Ectodermal cell (in vitro differentiated cells): Measurements from ENCODE around the gene LRMDA.
A peak's percentile ranks its signal among the peaks of the same experiment; 100 is the strongest.

ENCODE experiments used
- H3K27ac ChIP-seq: 2 replicates; pipeline ENCODE4 v1.7.0; 2013; ENCODE audit warnings: mild to moderate bottlenecking, low read depth, low read length; ENCODE audit not compliant: insufficient read depth, poor library complexity, severe bottlenecking
- H3K27me3 ChIP-seq: 2 replicates; pipeline ENCODE4 v1.7.0; 2013; ENCODE audit warnings: mild to moderate bottlenecking, low read length; ENCODE audit not compliant: insufficient read depth, control insufficient read depth, poor library complexity, severe bottlenecking
- H3K36me3 ChIP-seq: one replicate; pipeline ENCODE4 v1.7.0; 2013; ENCODE audit warnings: low read length; ENCODE audit not compliant: control insufficient read depth, insufficient read depth
- H3K4me1 ChIP-seq: one replicate; pipeline ENCODE4 v1.7.0; 2013; ENCODE audit warnings: low read length; ENCODE audit not compliant: control insufficient read depth, insufficient read depth
- H3K4me3 ChIP-seq: 2 replicates; pipeline ENCODE4 v1.7.0; 2013; ENCODE audit warnings: low read depth, low read length, control low read depth; ENCODE audit not compliant: insufficient read depth
- H3K9me3 ChIP-seq: 2 replicates; pipeline ENCODE4 v1.7.0; 2013; ENCODE audit warnings: mild to moderate bottlenecking, low read length, moderate library complexity; ENCODE audit not compliant: control insufficient read depth
- WGBS, 2 experiments: methylation state at CpG; one replicate each; pipeline ENCODE4 v1.1.7; 2013; ENCODE audit warnings: missing lambda C conversion rate in 2 of 2; 5-methylcytosine and 5-hydroxymethylcytosine counted together

LRMDA gene

GRCh38 chr10:76297358-76297757 is 865.9 kb downstream of the LRMDA start:
- Histone ChIP-seq H3K27me3 (no peaks in the 10 kb centered on the region), H3K36me3 (no peaks in the 10 kb centered on the region), H3K4me3 (no peak overlapping the region), H3K9me3 (no peaks in the 10 kb centered on the region), H3K4me1 (peaks cover 11% of the 10 kb centered on the region), H3K27ac (no peak overlapping the region)
- WGBS, 2 experiments: 95 to 96% methylated on average over 4 of the region's 4 CpGs

GRCh38 chr10:76297780-76298281 is 866.4 kb downstream of the LRMDA start:
- Histone ChIP-seq H3K4me3 (no peak overlapping the region), H3K36me3 (no peaks in the 10 kb centered on the region), H3K27me3 (no peaks in the 10 kb centered on the region), H3K9me3 (no peaks in the 10 kb centered on the region), H3K4me1 (peaks cover 14% of the 10 kb centered on the region), H3K27ac (no peak overlapping the region)
- 76 to 77% methylated on average over 10 of the region's 10 CpGs for WGBS, 2 experiments

- no peak overlapping the region for H3K4me3 ChIP-seq
- no peaks in the 10 kb centered on the region for H3K9me3 ChIP-seq
- H3K27ac ChIP-seq: no peak overlapping the region
- H3K4me1 ChIP-seq: peaks cover 17% of the 10 kb centered on the region
- no peaks in the 10 kb centered on the region for H3K36me3 ChIP-seq
- 86 to 87% methylated on average over 3 of the region's 3 CpGs for WGBS, 2 experiments
- no peaks in the 10 kb centered on the region for H3K27me3 ChIP-seq
These were observed 866.9 kb downstream of the LRMDA start for GRCh38 chr10:76298329-76298728.

- Histone ChIP-seq H3K4me3 (no peak overlapping the region), H3K9me3 (no peaks in the 10 kb centered on the region), H3K27ac (no peak overlapping the region), H3K4me1 (peaks cover 20% of the 10 kb centered on the region), H3K36me3 (no peaks in the 10 kb centered on the region), H3K27me3 (no peaks in the 10 kb centered on the region)
- WGBS, 2 experiments: 77 to 90% methylated on average over 4 of the region's 4 CpGs
These were observed 868.1 kb downstream of the LRMDA start for GRCh38 chr10:76299501-76299900.

- H3K9me3 ChIP-seq: no peaks in the 10 kb centered on the region
- H3K4me1 ChIP-seq: peaks cover 20% of the 10 kb centered on the region
- 92 to 95% methylated on average over 4 of the region's 4 CpGs for WGBS, 2 experiments
- no peak overlapping the region for H3K27ac ChIP-seq
- no peaks in the 10 kb centered on the region for H3K27me3 ChIP-seq
- no peak overlapping the region for H3K4me3 ChIP-seq
- no peaks in the 10 kb centered on the region for H3K36me3 ChIP-seq
These were observed 869.8 kb downstream of the LRMDA start for GRCh38 chr10:76301211-76301610.

GRCh38 chr10:76301950-76302349 is 870.5 kb downstream of the LRMDA start:
- no peaks in the 10 kb centered on the region for H3K36me3 ChIP-seq
- 65 to 80% methylated on average over 2 to 3 of the region's 3 CpGs for WGBS, 2 experiments
- peaks cover 2% of the 10 kb centered on the region for H3K27me3 ChIP-seq
- H3K9me3 ChIP-seq: no peaks in the 10 kb centered on the region
- H3K4me3 ChIP-seq: no peak overlapping the region
- H3K4me1 ChIP-seq: peaks cover 20% of the 10 kb centered on the region
- no peak overlapping the region for H3K27ac ChIP-seq

- H3K27me3 ChIP-seq: peaks cover 5% of the 10 kb centered on the region
- no peaks in the 10 kb centered on the region for H3K36me3 ChIP-seq
- no peaks in the 10 kb centered on the region for H3K9me3 ChIP-seq
- 90 to 92% methylated on average over 1 of the region's 1 CpG for WGBS, 2 experiments
- no peak overlapping the region for H3K4me3 ChIP-seq
- H3K27ac ChIP-seq: peak overlapping the region; percentile 68
- peaks cover 20% of the 10 kb centered on the region for H3K4me1 ChIP-seq
These were observed 871.1 kb downstream of the LRMDA start for GRCh38 chr10:76302481-76302880.

GRCh38 chr10:76302961-76303630 is 871.7 kb downstream of the LRMDA start:
- H3K36me3 ChIP-seq: no peaks in the 10 kb centered on the region
- no peak overlapping the region for H3K4me3 ChIP-seq
- H3K4me1 ChIP-seq: peaks cover 20% of the 10 kb centered on the region
- H3K27me3 ChIP-seq: peaks cover 5% of the 10 kb centered on the region
- H3K9me3 ChIP-seq: no peaks in the 10 kb centered on the region
- WGBS, 2 experiments: 57% methylated on average over 6 to 8 of the region's 8 CpGs
- H3K27ac ChIP-seq: peak overlapping the region; percentile 68

- Histone ChIP-seq H3K4me3 (no peak overlapping the region), H3K9me3 (no peaks in the 10 kb centered on the region), H3K36me3 (no peaks in the 10 kb centered on the region), H3K4me1 (peaks cover 21% of the 10 kb centered on the region), H3K27ac (peak overlapping the region; percentile 68), H3K27me3 (peaks cover 5% of the 10 kb centered on the region)
- 13 to 18% methylated on average over 8 of the region's 8 CpGs for WGBS, 2 experiments
These were observed 872.4 kb downstream of the LRMDA start for GRCh38 chr10:76303682-76304316.

GRCh38 chr10:76305930-76306615 is 874.6 kb downstream of the LRMDA start:
- H3K27me3 ChIP-seq: peaks cover 5% of the 10 kb centered on the region
- H3K9me3 ChIP-seq: no peaks in the 10 kb centered on the region
- H3K4me3 ChIP-seq: no peak overlapping the region
- no peak overlapping the region for H3K27ac ChIP-seq
- peaks cover 39% of the 10 kb centered on the region for H3K4me1 ChIP-seq
- H3K36me3 ChIP-seq: no peaks in the 10 kb centered on the region
- 0% methylated on average over 1 of the region's 1 CpG for WGBS, 2 experiments
